HepG2 (cell line): ENCODE measurements around the gene SERINC4.
"Not testable (repeated sequence)": the region's sequence is repeated elsewhere in the genome, so short reads cannot be mapped to it uniquely, and the experiment has no call there.

Experiments
- CREM ChIP-seq, 2 experiments: sonication (generic) in 1 of 2; formaldehyde crosslinking in 1 of 2; IDR thresholded peaks; 2 replicates each; pipeline versions ENCODE4 v1.4.0 to v1.6.1; 2016 to 2020; ENCODE audit warnings: antibody characterized with exemption in 1 of 2, mild to moderate bottlenecking in 1 of 2, missing genetic modification reagents in 1 of 2
- DPF2 ChIP-seq: sonication (generic); formaldehyde crosslinking; IDR thresholded peaks from 2 replicates; pipeline ENCODE4 v1.4.0; 2020; ENCODE audit warnings: mild to moderate bottlenecking, low read depth, missing genetic modification reagents, borderline replicate concordance
- FOXA1 ChIP-seq, 2 experiments: fragments of 450-650 bp in 1 of 2; sonication (generic) in 1 of 2; formaldehyde crosslinking in 1 of 2; IDR thresholded peaks; 2 replicates each; pipeline versions ENCODE4 v1.4.0 to v1.6.1; 2016 to 2020; ENCODE audit warnings: missing genetic modification reagents in 1 of 2
- KDM1A ChIP-seq: IDR thresholded peaks from 2 replicates; pipeline ENCODE4 v1.6.1; 2016; ENCODE audit warnings: missing compliant biosample characterization
- LRRFIP1 ChIP-seq: sonication (generic); formaldehyde crosslinking; conservative IDR thresholded peaks from 2 replicates; pipeline ENCODE4 v1.4.0; 2020; ENCODE audit warnings: missing genetic modification reagents
- PHB2 ChIP-seq: fragments of 450-650 bp; IDR thresholded peaks from 2 replicates; pipeline ENCODE4 v1.6.1; 2018; ENCODE audit not compliant: partially characterized antibody
- POLR2A ChIP-seq, 2 experiments: IDR thresholded peaks; 2 replicates each; pipeline ENCODE4 v1.6.1; 2011; ENCODE audit warnings: low read depth in 2 of 2, low read length in 2 of 2, mild to moderate bottlenecking in 1 of 2, moderate library complexity in 1 of 2; ENCODE audit not compliant: insufficient read depth in 1 of 2
- TCF7 ChIP-seq: sonication (generic); IDR thresholded peaks from 2 replicates; pipeline ENCODE4 v1.6.1; 2016; ENCODE audit warnings: antibody characterized with exemption, low read depth
- ZNF589 ChIP-seq: sonication (generic); formaldehyde crosslinking; conservative IDR thresholded peaks from 2 replicates; pipeline ENCODE4 v1.8.0; 2022; ENCODE audit warnings: mild to moderate bottlenecking, moderate library complexity, missing genetic modification reagents
- ZNF878 ChIP-seq: sonication (generic); formaldehyde crosslinking; IDR thresholded peaks from 2 replicates; pipeline ENCODE4 v1.8.1; 2023; ENCODE audit warnings: mild to moderate bottlenecking, missing genetic modification reagents, moderate library complexity

- TF ChIP-seq ZNF589 (CRISPR knock-in tag); LRRFIP1 (CRISPR knock-in tag); PHB2; CREM (IDR thresholded peaks at IDR 0.05); CREM (CRISPR knock-in tag; IDR thresholded peaks at IDR 0.05); TCF7; POLR2A (IDR thresholded peaks at IDR 0.05; ENCODE audit: insufficient read depth in 1 of 2, low read depth in 2 of 2, low read length in 2 of 2); ZNF878; FOXA1 (IDR thresholded peaks at IDR 0.05); FOXA1 (CRISPR knock-in tag; IDR thresholded peaks at IDR 0.05); KDM1A; DPF2: not testable (repeated sequence)
Measured at GRCh38 chr15:43830691-43831275, 30.8 kb upstream of the SERINC4 start.
